Neural cell (in vitro differentiated cells): Measurements from ENCODE around the gene ZNF530. TPM values are rescaled to one million over a fixed set of nuclear protein-coding genes. Genes with fewer than 3 reads are reported as not detected.

ENCODE experiments used
- H2AFZ ChIP-seq: fragments of 200-600, 300-800 bp; sonication (generic), shearing (Covaris generic); 2 replicates; pipeline ENCODE4 v1.6.0; 2014; ENCODE audit warnings: low read depth, mild to moderate bottlenecking, antibody characterized with exemption, low read length, moderate library complexity
- H3F3A ChIP-seq: fragments of 200-600 bp; shearing (Covaris generic); 2 replicates; pipeline ENCODE4 v1.6.1; 2016; ENCODE audit warnings: mild to moderate bottlenecking, moderate library complexity, mixed read lengths, antibody characterized with exemption, low read length; ENCODE audit not compliant: insufficient read depth, poor library complexity, severe bottlenecking
- H3K27ac ChIP-seq: fragments of 200-600, 300-800 bp; sonication (generic), shearing (Covaris generic); 2 replicates; pipeline ENCODE4 v1.5.1; 2014; ENCODE audit warnings: mild to moderate bottlenecking, low read length, moderate library complexity
- H3K27me3 ChIP-seq: fragments of 300-800, 200-600 bp; sonication (generic), shearing (Covaris generic); 2 replicates; pipeline ENCODE4 v1.6.0; 2014; ENCODE audit warnings: mild to moderate bottlenecking, low read depth, low read length, moderate library complexity; ENCODE audit not compliant: insufficient read depth
- H3K36me3 ChIP-seq: fragments of 300-800, 200-600 bp; sonication (generic), shearing (Covaris generic); 2 replicates; pipeline ENCODE4 v1.5.1; 2014; ENCODE audit warnings: mild to moderate bottlenecking, antibody characterized with exemption, low read length, moderate library complexity; ENCODE audit not compliant: insufficient read depth
- H3K4me2 ChIP-seq: fragments of 300-800, 200-600 bp; sonication (generic), shearing (Covaris generic); 2 replicates; pipeline ENCODE4 v1.6.0; 2014; ENCODE audit warnings: mild to moderate bottlenecking, low read length
- H3K4me3 ChIP-seq: fragments of 300-800, 200-600 bp; sonication (generic), shearing (Covaris generic); 2 replicates; pipeline ENCODE4 v1.5.1; 2014; ENCODE audit warnings: mild to moderate bottlenecking, low read length, moderate library complexity
- H3K79me2 ChIP-seq: fragments of 200-600 bp; shearing (Covaris generic); replicated peaks from 2 replicates; pipeline ENCODE4 v1.6.0; 2014; ENCODE audit warnings: mild to moderate bottlenecking, low read length, moderate library complexity; ENCODE audit not compliant: insufficient read depth
- H3K9ac ChIP-seq: fragments of 300-800, 200-600 bp; sonication (generic), shearing (Covaris generic); 2 replicates; pipeline ENCODE4 v1.6.1; 2016; ENCODE audit warnings: mild to moderate bottlenecking, low read length, mixed read lengths
- H3K9me2 ChIP-seq: fragments of 200-600 bp; shearing (Covaris generic); 2 replicates; pipeline ENCODE4 v1.6.1; 2016; ENCODE audit warnings: mild to moderate bottlenecking, low read length, mixed read lengths; ENCODE audit not compliant: insufficient read depth
- H3K9me3 ChIP-seq: fragments of 200-600, 300-800 bp; sonication (generic), shearing (Covaris generic); 2 replicates; pipeline ENCODE4 v1.6.1; 2016; ENCODE audit warnings: mild to moderate bottlenecking, mixed run types, low read length, moderate library complexity, mixed read lengths
- H4K20me1 ChIP-seq: fragments of 200-600 bp; shearing (Covaris generic); 2 replicates; pipeline ENCODE4 v1.6.1; 2016; ENCODE audit warnings: mild to moderate bottlenecking, mixed run types; ENCODE audit not compliant: insufficient read depth
- CTCF ChIP-seq: fragments of 450-650 bp; IDR thresholded peaks from 2 replicates; pipeline ENCODE4 v1.5.1; 2014; ENCODE audit warnings: antibody characterized with exemption, mild to moderate bottlenecking, moderate library complexity; ENCODE audit not compliant: poor library complexity, severe bottlenecking
- EP300 ChIP-seq: fragments of 450-650 bp; conservative IDR thresholded peaks from 2 replicates; pipeline ENCODE4 v1.6.1; 2014; ENCODE audit warnings: antibody characterized with exemption, mild to moderate bottlenecking, moderate library complexity; ENCODE audit not compliant: poor library complexity, severe bottlenecking
- EZH2 ChIP-seq: fragments of 200-600, 300-800 bp; shearing (Covaris generic), sonication (generic); IDR thresholded peaks from 2 replicates; pipeline ENCODE4 v1.6.1; 2014; ENCODE audit warnings: antibody characterized with exemption, low read length, borderline replicate concordance, mild to moderate bottlenecking; ENCODE audit not compliant: insufficient read depth, poor library complexity, severe bottlenecking
- MXI1 ChIP-seq: fragments of 450-650 bp; conservative IDR thresholded peaks from 2 replicates; pipeline ENCODE4 v1.6.1; 2014; ENCODE audit warnings: antibody characterized with exemption, mild to moderate bottlenecking; ENCODE audit not compliant: poor library complexity, severe bottlenecking
- POLR2AphosphoS5 ChIP-seq: IDR thresholded peaks from 2 replicates; pipeline ENCODE4 v1.6.1; 2012
- RAD21 ChIP-seq: fragments of 450-650 bp; conservative IDR thresholded peaks from 2 replicates; pipeline ENCODE4 v1.6.1; 2014; ENCODE audit warnings: antibody characterized with exemption, mild to moderate bottlenecking, moderate library complexity
- SMC3 ChIP-seq: fragments of 450-650 bp; conservative IDR thresholded peaks from 2 replicates; pipeline ENCODE4 v1.6.1; 2014; ENCODE audit warnings: antibody characterized with exemption, mild to moderate bottlenecking, moderate library complexity; ENCODE audit not compliant: poor library complexity
- TAF1 ChIP-seq: IDR thresholded peaks from 2 replicates; pipeline ENCODE4 v1.6.1; 2012; ENCODE audit warnings: low read depth
- polyA plus RNA-seq: library from polyadenylated mRNA; depleted of rRNA; stranded (reverse); fragments of >200 nt; gene quantifications from 2 replicates; pipeline ENCODE4 v1.2.3, GENCODE V29; 2014
- TF ChIP-seq, protein P1 (sequence below): IDR thresholded peaks from 2 replicates; pipeline ENCODE4 v1.6.1; 2012; ENCODE audit warnings: borderline replicate concordance

ZNF530 gene
- polyA plus RNA-seq, 1 donor from 2014 or later, result 11.6 TPM

DNA sequence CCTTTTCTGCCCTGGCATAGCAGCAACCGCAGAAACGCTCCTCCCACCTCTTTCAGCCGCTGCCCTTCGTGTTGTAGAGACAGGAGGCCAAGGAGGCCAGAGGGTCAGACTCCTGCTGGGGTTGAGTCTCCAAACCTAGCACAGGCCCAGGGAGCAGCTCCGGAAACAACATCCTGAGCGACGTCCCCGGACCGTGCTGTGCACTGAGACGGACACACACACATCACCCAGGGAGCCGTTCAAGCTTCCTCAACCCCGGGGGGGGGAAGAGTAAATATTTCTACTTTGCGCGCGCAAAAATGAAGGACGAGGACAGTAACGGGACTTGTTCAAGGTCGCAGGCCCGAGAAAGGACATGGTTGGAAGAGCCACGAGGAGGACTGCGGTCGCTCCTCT, 40.7 kb upstream of the ZNF530 start:
- Histone ChIP-seq H4K20me1 (no peaks in the 10 kb centered on the region), H2AFZ (no peak overlapping the region), H3K4me3 (peak overlapping the region; percentile 94), H3F3A (no peaks in the 10 kb centered on the region), H3K27ac (peak overlapping the region; percentile 50), H3K79me2 (peaks cover 9% of the 10 kb centered on the region), H3K27me3 (no peaks in the 10 kb centered on the region), H3K9ac (peak overlapping the region; percentile 83), H3K36me3 (peaks cover 17% of the 10 kb centered on the region), H3K9me3 (peaks cover 6% of the 10 kb centered on the region), H3K4me2 (peak overlapping the region; percentile 95), H3K9me2 (no peaks in the 10 kb centered on the region)
- TF ChIP-seq EP300 (no peak), TAF1 (no peak), CTCF (no peak), MXI1 (no peak), EZH2 (no peak), POLR2AphosphoS5 (no peak), SMC3 (no peak)

GRCh38 chr19:57559404-57560025, 40.2 kb upstream of the ZNF530 start, which contains the start of gene ZNF550:
ZNF550 (minus strand) TSS chr19:57559863; CDS start chr19:57559682, 181 bp downstream.
- Histone ChIP-seq H3K36me3 (peaks cover 11% of the 10 kb centered on the region), H3K27ac (peak within 1 kb of the TSS; percentile 50), H3K4me2 (peak within 1 kb of the TSS; percentile 95), H2AFZ (peak within 1 kb of the TSS; percentile 70), H3K79me2 (peaks cover 9% of the 10 kb centered on the region), H3K27me3 (no peaks in the 10 kb centered on the region), H3K4me3 (peak within 1 kb of the TSS; percentile 94), H3K9me3 (peaks cover 6% of the 10 kb centered on the region), H3K9ac (peak within 1 kb of the TSS; percentile 83), H3K9me2 (no peaks in the 10 kb centered on the region), H3F3A (no peaks in the 10 kb centered on the region), H4K20me1 (no peaks in the 10 kb centered on the region)
- TF ChIP-seq, protein P1, sequence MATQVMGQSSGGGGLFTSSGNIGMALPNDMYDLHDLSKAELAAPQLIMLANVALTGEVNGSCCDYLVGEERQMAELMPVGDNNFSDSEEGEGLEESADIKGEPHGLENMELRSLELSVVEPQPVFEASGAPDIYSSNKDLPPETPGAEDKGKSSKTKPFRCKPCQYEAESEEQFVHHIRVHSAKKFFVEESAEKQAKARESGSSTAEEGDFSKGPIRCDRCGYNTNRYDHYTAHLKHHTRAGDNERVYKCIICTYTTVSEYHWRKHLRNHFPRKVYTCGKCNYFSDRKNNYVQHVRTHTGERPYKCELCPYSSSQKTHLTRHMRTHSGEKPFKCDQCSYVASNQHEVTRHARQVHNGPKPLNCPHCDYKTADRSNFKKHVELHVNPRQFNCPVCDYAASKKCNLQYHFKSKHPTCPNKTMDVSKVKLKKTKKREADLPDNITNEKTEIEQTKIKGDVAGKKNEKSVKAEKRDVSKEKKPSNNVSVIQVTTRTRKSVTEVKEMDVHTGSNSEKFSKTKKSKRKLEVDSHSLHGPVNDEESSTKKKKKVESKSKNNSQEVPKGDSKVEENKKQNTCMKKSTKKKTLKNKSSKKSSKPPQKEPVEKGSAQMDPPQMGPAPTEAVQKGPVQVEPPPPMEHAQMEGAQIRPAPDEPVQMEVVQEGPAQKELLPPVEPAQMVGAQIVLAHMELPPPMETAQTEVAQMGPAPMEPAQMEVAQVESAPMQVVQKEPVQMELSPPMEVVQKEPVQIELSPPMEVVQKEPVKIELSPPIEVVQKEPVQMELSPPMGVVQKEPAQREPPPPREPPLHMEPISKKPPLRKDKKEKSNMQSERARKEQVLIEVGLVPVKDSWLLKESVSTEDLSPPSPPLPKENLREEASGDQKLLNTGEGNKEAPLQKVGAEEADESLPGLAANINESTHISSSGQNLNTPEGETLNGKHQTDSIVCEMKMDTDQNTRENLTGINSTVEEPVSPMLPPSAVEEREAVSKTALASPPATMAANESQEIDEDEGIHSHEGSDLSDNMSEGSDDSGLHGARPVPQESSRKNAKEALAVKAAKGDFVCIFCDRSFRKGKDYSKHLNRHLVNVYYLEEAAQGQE, result peak; percentile 14
- TF ChIP-seq POLR2AphosphoS5, result peak; percentile 90
- TF ChIP-seq RAD21, result peak; percentile 44
- TF ChIP-seq TAF1, result no peak
- no peak for TF ChIP-seq CTCF
- TF ChIP-seq MXI1, result peak; percentile 93
